Iris pigment epithelial cell (primary cell): Measurements from ENCODE around the gene ZNF451.
A peak's percentile ranks its signal among the peaks of the same experiment; 100 is the strongest.

Experiments used
- DNase-seq: peaks from one replicate; pipeline ENCODE4 v3.0.0-alpha.2; 2011; ENCODE audit warnings: low read depth

Gene ZNF451

GRCh38 chr6:57207872-57208271 lies 117.9 kb downstream of the ZNF451 start:
- peak; percentile 22 for DNase-seq

- peak; percentile 38 for DNase-seq
These were observed 119.0 kb downstream of the ZNF451 start for GRCh38 chr6:57209030-57209429.

GRCh38 chr6:57210060-57210459 lies 120.1 kb downstream of the ZNF451 start:
- DNase-seq = no peak

- DNase-seq = no peak
These were observed 125.3 kb downstream of the ZNF451 start for GRCh38 chr6:57215260-57215659.

GRCh38 chr6:57216235-57217101 lies 126.5 kb downstream of the ZNF451 start:
- DNase-seq = peak; percentile 83

- no peak for DNase-seq
These were observed 127.3 kb downstream of the ZNF451 start for GRCh38 chr6:57217270-57217669.
